Erythroblast (primary cell): ENCODE data around the gene TES.

Experiments used
- GATA1 ChIP-seq: IDR thresholded peaks from 2 replicates; pipeline ENCODE4 v1.6.1; 2011; ENCODE audit warnings: low read depth, mild to moderate bottlenecking, control low read depth, low read length, moderate library complexity
- POLR2A ChIP-seq: IDR thresholded peaks from 2 replicates; pipeline ENCODE4 v1.6.1; 2011; ENCODE audit warnings: mild to moderate bottlenecking, low read length

DNA sequence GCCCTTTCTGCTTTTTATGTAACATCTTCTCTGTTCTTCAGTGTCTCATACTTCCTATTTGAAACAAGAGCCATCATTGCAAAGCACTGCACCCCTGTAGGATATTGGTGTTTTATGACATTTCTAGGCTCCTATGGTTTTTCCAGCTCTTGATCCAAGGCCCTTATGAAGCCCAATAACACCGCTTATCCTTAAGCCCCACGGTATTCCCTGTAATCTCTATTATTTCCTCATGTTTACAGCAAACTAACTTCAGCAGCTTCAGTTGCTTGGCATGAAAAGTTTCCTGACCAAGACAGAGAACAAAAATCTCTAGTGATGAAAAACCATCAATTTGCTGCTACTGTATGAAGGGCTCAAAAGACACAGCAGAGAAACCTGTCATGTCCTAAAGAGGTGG, 34.1 kb upstream of the TES start:
- no peak for TF ChIP-seq POLR2A
- TF ChIP-seq GATA1 = no peak
